T-cell (primary cell): ENCODE data around the gene MAP2K4. TPM values are rescaled to one million over a fixed set of nuclear protein-coding genes. Genes with fewer than 3 reads are reported as not detected.
A peak's percentile ranks its signal among the peaks of the same experiment; 100 is the strongest.

Experiments
- ATAC-seq, 4 experiments: fragments of 200-7000 bp in 3 of 4; fragments of 150-1000 bp in 1 of 4; cut with Tn5 transposase; replicated peaks in 1 of 4; 1 replicate in 3 of 4; 2 replicates in 1 of 4; pipeline ENCODE4 v1.10.0; 2021; ENCODE audit warnings: moderate library complexity in 3 of 4, mild to moderate bottlenecking in 2 of 4, moderate number of reproducible peaks in 1 of 4
- CTCF ChIA-PET, 2 donors: fragments of 300-600 bp; sonication (Branson Sonifier 250); formaldehyde crosslinking; loops; one replicate each; lab custom pipeline; 2022; ENCODE audit warnings: antibody characterized with exemption in 2 of 2; lab: Charles Lee
- POLR2A ChIA-PET, 2 donors: fragments of 300-600 bp; sonication (Branson Sonifier 250); formaldehyde crosslinking; loops; one replicate each; lab custom pipeline; 2022; ENCODE audit warnings: antibody characterized with exemption in 2 of 2; lab: Charles Lee
- DNase-seq, 35 experiments: peaks; one replicate each; pipeline versions ENCODE4 v3.0.0 to v3.0.0-alpha.2; 2013 to 2023
- H3K27ac ChIP-seq: one replicate; pipeline ENCODE4 v1.5.1; 2013; ENCODE audit warnings: low read length
- H3K27me3 ChIP-seq, 2 experiments: replicated peaks in 1 of 2; 1 replicate in 1 of 2; 2 replicates in 1 of 2; pipeline versions ENCODE4 v1.6.1 to v1.7.0; 2013; ENCODE audit warnings: low read length in 1 of 2, mixed read lengths in 1 of 2; ENCODE audit not compliant: control insufficient read depth in 2 of 2, insufficient read depth in 2 of 2; ENCODE audit errors: extremely low read depth in 1 of 2
- H3K36me3 ChIP-seq, 2 donors: 1 replicate in 1 of 2; 2 replicates in 1 of 2; pipeline versions ENCODE4 v1.6.1 to v1.7.0; 2013; ENCODE audit warnings: low read length in 1 of 2; ENCODE audit not compliant: control insufficient read depth in 2 of 2, insufficient read depth in 1 of 2; ENCODE audit errors: extremely low read depth in 1 of 2
- H3K4me1 ChIP-seq, 2 experiments: 1 replicate in 1 of 2; 2 replicates in 1 of 2; pipeline versions ENCODE4 v1.6.1 to v1.7.0; 2013; ENCODE audit warnings: low read length in 2 of 2, mixed read lengths in 1 of 2; ENCODE audit not compliant: insufficient read depth in 2 of 2, control insufficient read depth in 1 of 2; ENCODE audit errors: extremely low read depth in 1 of 2
- H3K4me3 ChIP-seq, 2 donors: 1 replicate in 1 of 2; 2 replicates in 1 of 2; pipeline versions ENCODE4 v1.5.1 to v1.7.0; 2013; ENCODE audit warnings: mild to moderate bottlenecking in 2 of 2, low read length in 1 of 2, moderate library complexity in 1 of 2; ENCODE audit not compliant: control insufficient read depth in 1 of 2; ENCODE audit errors: extremely low read depth in 1 of 2
- H3K9me3 ChIP-seq: 2 replicates; pipeline ENCODE4 v1.7.0; 2013
- H3K27ac Mint-ChIP-seq, 2 donors: one replicate each; pipeline ENCODE4 v1.8.0; 2020 to 2021; ENCODE audit warnings: mild to moderate bottlenecking in 2 of 2, mixed read lengths in 2 of 2
- H3K27me3 Mint-ChIP-seq, 2 donors: one replicate each; pipeline ENCODE4 v1.8.0; 2021 to 2022; ENCODE audit warnings: mixed read lengths in 2 of 2
- H3K36me3 Mint-ChIP-seq: one replicate; pipeline ENCODE4 v1.8.0; 2021; ENCODE audit warnings: mixed read lengths
- H3K4me1 Mint-ChIP-seq, 3 donors: one replicate each; pipeline ENCODE4 v1.8.0; 2020 to 2022; ENCODE audit warnings: mixed read lengths in 3 of 3, mild to moderate bottlenecking in 1 of 3
- H3K4me3 Mint-ChIP-seq, 3 donors: one replicate each; pipeline ENCODE4 v1.8.0; 2020 to 2022; ENCODE audit warnings: mild to moderate bottlenecking in 3 of 3, mixed read lengths in 3 of 3, moderate library complexity in 3 of 3
- H3K9me3 Mint-ChIP-seq, 3 donors: one replicate each; pipeline ENCODE4 v1.8.0; 2020 to 2022; ENCODE audit warnings: mixed read lengths in 3 of 3
- WGBS: methylation state at CpG from one replicate; pipeline ENCODE4 v1.1.5; 2013; ENCODE audit warnings: missing lambda C conversion rate; ENCODE audit not compliant: insufficient coverage; 5-methylcytosine and 5-hydroxymethylcytosine counted together
- total RNA-seq, 35 experiments: library from RNA in 6 of 35; stranded (reverse) in 6 of 35; fragments of 120-200 nt in 1 of 35; gene quantifications; one replicate each; pipeline versions ENCODE4 v1.2.1 to v1.2.4 and lab custom pipeline; 2013 to 2026

MAP2K4 gene
- total RNA-seq, 5 donors from 2014 or later (not counting 1 experiment from before 2014, with no cell fraction given), result 29.4 to 34.6 (median 33.6) TPM

- no peaks in the 10 kb centered on the region for H3K27me3 Mint-ChIP-seq
- Histone ChIP-seq H3K36me3 (peaks cover 3 to 6% of the 10 kb centered on the region in 2 donors), H3K27me3 (no peaks in the 10 kb centered on the region), H3K4me3 (no peak overlapping the region), H3K9me3 (no peaks in the 10 kb centered on the region), H3K27ac (no peak overlapping the region), H3K4me1 (no peaks in the 10 kb centered on the region)
- no peak overlapping the region for H3K27ac Mint-ChIP-seq
- ChIA-PET CTCF (no interaction called here), POLR2A (no interaction called here)
- ATAC-seq (no peak), DNase-seq (no peak)
- no peak overlapping the region for H3K4me3 Mint-ChIP-seq
- H3K4me1 Mint-ChIP-seq, result peaks cover under 1 to 6% (median 4%) of the 10 kb centered on the region in 3 donors
- no peaks in the 10 kb centered on the region for H3K9me3 Mint-ChIP-seq
- H3K36me3 Mint-ChIP-seq, result peaks cover 29% of the 10 kb centered on the region
Measured at GRCh38 chr17:12068946-12069345, 48.3 kb downstream of the MAP2K4 start.

- ChIA-PET CTCF (no interaction called here), POLR2A (no interaction called here)
- ATAC-seq (no peak), DNase-seq (no peak)
- Histone ChIP-seq H3K27me3 (no peaks in the 10 kb centered on the region), H3K36me3 (peaks cover 7 to 10% of the 10 kb centered on the region in 2 donors), H3K4me1 (no peaks in the 10 kb centered on the region), H3K9me3 (no peaks in the 10 kb centered on the region), H3K4me3 (no peak overlapping the region), H3K27ac (no peak overlapping the region)
- Mint-ChIP-seq H3K27me3 (no peaks in the 10 kb centered on the region), H3K27ac (no peak overlapping the region), H3K4me1 (peaks cover 5 to 18% (median 7%) of the 10 kb centered on the region in 3 donors), H3K4me3 (no peak overlapping the region), H3K9me3 (no peaks in the 10 kb centered on the region), H3K36me3 (peaks cover 30% of the 10 kb centered on the region)
Measured at GRCh38 chr17:12070561-12070960, 49.9 kb downstream of the MAP2K4 start.

GRCh38 chr17:12074346-12074745 is 53.7 kb downstream of the MAP2K4 start:
- POLR2A ChIA-PET, result interaction anchor here in 1 of 2 donors (0.7 kb wide), 1 partner anchor 15 kb away, joined by 8 read pairs; no protein-coding TSS in a partner anchor
- H3K9me3 Mint-ChIP-seq, result no peaks in the 10 kb centered on the region
- DNase-seq, result no peak
- no peak overlapping the region for H3K27ac Mint-ChIP-seq
- no peak for ATAC-seq
- Histone ChIP-seq H3K4me3 (no peak overlapping the region), H3K27ac (no peak overlapping the region), H3K27me3 (no peaks in the 10 kb centered on the region), H3K36me3 (peaks cover 4 to 13% of the 10 kb centered on the region in 2 donors), H3K9me3 (no peaks in the 10 kb centered on the region), H3K4me1 (no peaks in the 10 kb centered on the region)
- H3K27me3 Mint-ChIP-seq, result no peaks in the 10 kb centered on the region
- peaks cover 13 to 28% (median 14%) of the 10 kb centered on the region in 3 donors for H3K4me1 Mint-ChIP-seq
- WGBS, result 86% methylated on average over 2 of the region's 3 CpGs
- H3K4me3 Mint-ChIP-seq, result no peak overlapping the region
- peaks cover 54% of the 10 kb centered on the region for H3K36me3 Mint-ChIP-seq
- CTCF ChIA-PET, result no interaction called here

- peaks cover 4 to 13% of the 10 kb centered on the region in 2 donors for H3K36me3 ChIP-seq
- no peak overlapping the region for H3K4me3 Mint-ChIP-seq
- no peaks in the 10 kb centered on the region for H3K27me3 ChIP-seq
- no peak overlapping the region for H3K27ac ChIP-seq
- WGBS, result 100% methylated on average over 1 of the region's 2 CpGs
- DNase-seq (no peak), ATAC-seq (no peak)
- no peaks in the 10 kb centered on the region for H3K4me1 ChIP-seq
- no peaks in the 10 kb centered on the region for H3K27me3 Mint-ChIP-seq
- POLR2A ChIA-PET, result no interaction called here
- CTCF ChIA-PET, result no interaction called here
- H3K4me1 Mint-ChIP-seq, result peaks cover 16 to 36% (median 22%) of the 10 kb centered on the region in 3 donors
- H3K9me3 ChIP-seq, result no peaks in the 10 kb centered on the region
- no peak overlapping the region for H3K4me3 ChIP-seq
- H3K36me3 Mint-ChIP-seq, result peaks cover 75% of the 10 kb centered on the region
- no peaks in the 10 kb centered on the region for H3K9me3 Mint-ChIP-seq
- no peak overlapping the region for H3K27ac Mint-ChIP-seq
Measured at GRCh38 chr17:12077773-12078172, 57.1 kb downstream of the MAP2K4 start.

GRCh38 chr17:12078791-12079190 is 58.1 kb downstream of the MAP2K4 start:
- ChIA-PET POLR2A (no interaction called here), CTCF (no interaction called here)
- WGBS, result 100% methylated on average over 1 of the region's 2 CpGs
- Mint-ChIP-seq H3K4me3 (no peak overlapping the region), H3K27me3 (no peaks in the 10 kb centered on the region), H3K9me3 (no peaks in the 10 kb centered on the region), H3K4me1 (peaks cover 16 to 36% (median 22%) of the 10 kb centered on the region in 3 donors), H3K27ac (no peak overlapping the region), H3K36me3 (peaks cover 74% of the 10 kb centered on the region)
- Histone ChIP-seq H3K27ac (no peak overlapping the region), H3K27me3 (no peaks in the 10 kb centered on the region), H3K36me3 (peaks cover 4 to 13% of the 10 kb centered on the region in 2 donors), H3K4me3 (no peak overlapping the region), H3K9me3 (no peaks in the 10 kb centered on the region), H3K4me1 (no peaks in the 10 kb centered on the region)
- ATAC-seq, result no peak
- DNase-seq, result no peak

- no peaks in the 10 kb centered on the region for H3K27me3 ChIP-seq
- peaks cover 22 to 40% (median 25%) of the 10 kb centered on the region in 3 donors for H3K4me1 Mint-ChIP-seq
- no peak overlapping the region for H3K4me3 Mint-ChIP-seq
- no peaks in the 10 kb centered on the region for H3K9me3 Mint-ChIP-seq
- DNase-seq, result no peak
- peaks cover 76% of the 10 kb centered on the region for H3K36me3 Mint-ChIP-seq
- ATAC-seq, result no peak
- CTCF ChIA-PET, result no interaction called here
- peaks cover 0 to 10% of the 10 kb centered on the region in 2 donors for H3K36me3 ChIP-seq
- WGBS, result 100% methylated on average over 3 of the region's 8 CpGs
- H3K9me3 ChIP-seq, result no peaks in the 10 kb centered on the region
- H3K27ac Mint-ChIP-seq, result peak overlapping the region in 1 of 2 donors; percentile 12
- no peak overlapping the region for H3K4me3 ChIP-seq
- H3K27ac ChIP-seq, result no peak overlapping the region
- H3K27me3 Mint-ChIP-seq, result no peaks in the 10 kb centered on the region
- no peaks in the 10 kb centered on the region for H3K4me1 ChIP-seq
- POLR2A ChIA-PET, result interaction anchor here in 1 of 2 donors (0.6 kb wide), 1 partner anchor 16 kb away, joined by 3 read pairs; no protein-coding TSS in a partner anchor
Measured at GRCh38 chr17:12081720-12082119, 61.0 kb downstream of the MAP2K4 start.
